Stimulated activated CD4-positive, alpha-beta T cell treated with anti-CD3 and anti-CD28 coated beads, TNF-alpha, amount 100 ng/mL, for 24 hours (primary cell): ENCODE measurements around the gene PSMB7.

ENCODE experiments used
- DNase-seq, 3 experiments: peaks; one replicate each; pipeline ENCODE4 v3.0.0-alpha.2; 2020; ENCODE audit warnings: low read depth in 3 of 3

The PSMB7 gene

DNA sequence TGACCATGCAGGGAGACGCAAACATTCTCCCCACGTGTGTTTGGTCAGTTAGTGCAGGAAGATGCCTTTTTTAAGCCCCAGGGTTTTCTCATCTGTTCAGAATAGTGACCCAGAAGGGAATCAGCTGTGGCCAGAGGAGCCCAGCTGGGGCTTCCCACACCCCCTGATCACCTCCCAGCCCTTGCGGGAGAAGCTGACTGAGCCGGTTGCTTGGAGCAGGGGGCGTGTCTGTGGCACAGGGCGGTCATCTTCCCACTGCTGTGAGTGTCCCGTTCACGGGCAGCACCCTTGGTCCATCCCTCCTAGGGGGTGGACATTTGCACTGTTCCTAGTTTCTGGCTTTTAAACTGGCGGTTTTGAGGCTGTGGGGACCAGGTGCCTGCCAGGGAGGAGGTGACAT is 87.8 kb downstream of the PSMB7 start:
- no peak for DNase-seq

DNA sequence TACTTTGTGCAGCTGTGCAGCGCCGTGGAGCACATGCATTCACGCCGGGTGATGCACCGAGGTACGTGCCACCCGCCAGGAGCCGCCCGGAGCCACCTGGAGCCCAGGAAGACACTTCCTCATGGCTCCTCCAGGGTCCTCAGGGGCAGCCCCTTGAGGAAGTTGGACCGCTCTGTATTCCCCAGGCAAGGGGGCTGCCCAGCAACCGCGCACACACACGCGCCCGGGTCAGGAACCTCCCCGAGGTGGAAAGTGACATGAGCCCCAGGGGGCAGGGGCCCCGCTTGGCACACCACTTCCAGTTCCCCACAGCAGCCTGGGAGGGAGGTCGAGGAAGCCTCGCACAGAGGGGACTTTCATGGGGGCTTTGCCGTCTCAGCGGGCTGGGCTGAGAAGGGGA is 88.9 kb downstream of the PSMB7 start:
- DNase-seq = no peak

DNA sequence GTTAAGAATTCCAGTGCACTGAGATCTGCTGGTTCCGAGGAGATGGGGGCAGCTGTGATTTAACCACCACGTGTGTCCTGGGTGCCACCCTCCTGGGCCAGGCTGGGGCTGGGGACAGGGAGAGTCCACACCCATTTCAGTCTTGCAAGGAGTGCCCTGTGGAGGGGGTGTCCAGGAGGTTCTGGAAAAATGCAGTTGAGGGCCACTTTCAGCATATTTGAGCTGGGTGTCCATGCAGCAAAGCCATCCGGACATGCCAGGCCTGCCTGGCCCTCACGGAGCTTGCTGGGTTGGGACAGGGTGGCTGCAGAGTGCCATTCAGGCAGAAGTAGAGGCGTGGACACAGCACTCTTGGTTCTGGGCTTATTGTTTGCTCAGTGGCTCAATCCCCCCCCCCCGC is 89.4 kb downstream of the PSMB7 start:
- no peak for DNase-seq

- no peak for DNase-seq
Measured at GRCh38 chr9:124323904-124324303, 91.3 kb downstream of the PSMB7 start.

GRCh38 chr9:124322618-124323432 is 92.4 kb downstream of the PSMB7 start:
- DNase-seq = no peak

DNA sequence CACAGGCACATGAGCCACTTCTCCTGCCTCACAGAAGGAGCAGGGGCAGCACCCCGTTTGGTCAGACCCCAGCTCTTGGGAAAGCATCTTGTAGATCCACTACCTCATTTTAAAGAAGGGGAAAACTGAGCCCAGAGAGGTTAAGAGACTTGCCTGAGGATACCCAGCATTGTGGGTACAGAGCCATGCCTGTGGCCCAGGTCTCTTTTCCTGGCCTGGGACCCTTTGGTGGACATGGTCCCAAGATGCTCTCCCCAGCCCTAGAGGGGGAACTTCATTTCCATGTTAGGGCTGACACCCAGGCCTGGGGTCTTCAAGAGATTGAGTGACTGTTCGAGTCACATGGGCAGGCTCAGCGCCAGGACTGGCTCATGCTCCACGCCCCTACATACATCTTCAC is 93.3 kb downstream of the PSMB7 start:
- no peak for DNase-seq

- DNase-seq = no peak
Measured at GRCh38 chr9:124321416-124321815, 93.8 kb downstream of the PSMB7 start.

DNA sequence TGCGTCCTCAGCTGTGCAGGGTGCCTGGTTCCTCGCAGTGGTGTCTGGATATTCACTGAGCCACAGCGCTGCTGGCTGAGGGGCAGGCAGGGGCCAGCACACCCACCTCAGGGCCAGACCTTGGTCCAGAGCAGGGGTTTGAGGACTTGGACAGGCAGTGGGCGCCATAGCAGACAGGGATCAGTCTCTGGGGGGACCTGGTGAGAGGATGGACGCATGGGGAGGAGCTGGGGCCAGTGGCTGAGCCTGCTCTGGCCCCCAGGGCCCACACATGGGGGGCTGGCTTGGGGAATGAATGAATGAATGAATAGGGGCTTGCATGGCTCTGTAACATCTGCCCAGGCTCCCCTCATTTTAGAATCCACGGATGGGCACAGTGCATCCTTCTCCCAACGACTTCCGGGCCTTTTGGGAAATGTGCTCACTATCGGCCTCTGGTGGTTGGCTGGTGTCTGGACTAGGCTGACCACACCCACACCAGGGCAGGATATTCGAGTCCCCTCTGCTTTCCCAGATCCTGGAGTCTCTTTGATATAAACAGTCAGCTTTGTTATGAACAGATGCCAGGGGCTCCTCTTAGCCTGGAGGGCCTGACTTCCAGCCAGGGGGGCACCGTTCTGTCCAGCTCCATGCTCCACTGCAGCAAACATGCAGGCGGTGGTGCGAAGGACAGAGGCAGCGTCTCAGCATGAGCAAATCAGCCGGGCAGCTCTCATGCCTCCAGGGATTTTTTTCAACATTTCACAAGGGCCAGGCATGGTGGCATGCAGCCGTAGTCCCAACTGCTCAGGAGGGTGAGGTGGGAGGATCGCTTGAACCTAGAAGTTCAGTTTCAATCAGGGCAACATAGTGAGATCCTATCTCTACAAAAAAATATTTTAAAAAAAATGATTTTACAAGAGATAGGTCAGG is 94.9 kb downstream of the PSMB7 start:
- DNase-seq = peak in 1 of 3 experiments; percentile 48

DNA sequence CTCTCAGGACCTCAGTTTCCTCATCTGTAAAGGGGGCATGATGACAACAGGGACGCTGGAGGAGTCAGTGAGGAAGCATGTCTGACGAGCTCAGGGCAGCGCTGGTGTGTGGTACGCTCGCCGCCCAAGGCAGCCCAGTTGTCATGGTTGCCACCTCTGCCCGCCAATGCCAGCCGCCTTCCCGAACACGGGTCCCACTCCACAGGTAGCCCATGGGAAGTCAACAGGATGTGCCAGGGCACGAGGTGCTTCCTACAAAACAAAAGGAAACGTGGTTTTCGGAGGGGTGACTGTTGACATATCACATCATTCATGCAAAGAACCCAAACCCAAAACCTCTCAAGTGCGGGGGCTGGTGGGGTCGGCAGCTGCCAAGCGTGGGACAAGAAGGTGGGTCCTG is 99.4 kb downstream of the PSMB7 start:
- no peak for DNase-seq

GRCh38 chr9:124313940-124314339 is 101.3 kb downstream of the PSMB7 start:
- no peak for DNase-seq

DNA sequence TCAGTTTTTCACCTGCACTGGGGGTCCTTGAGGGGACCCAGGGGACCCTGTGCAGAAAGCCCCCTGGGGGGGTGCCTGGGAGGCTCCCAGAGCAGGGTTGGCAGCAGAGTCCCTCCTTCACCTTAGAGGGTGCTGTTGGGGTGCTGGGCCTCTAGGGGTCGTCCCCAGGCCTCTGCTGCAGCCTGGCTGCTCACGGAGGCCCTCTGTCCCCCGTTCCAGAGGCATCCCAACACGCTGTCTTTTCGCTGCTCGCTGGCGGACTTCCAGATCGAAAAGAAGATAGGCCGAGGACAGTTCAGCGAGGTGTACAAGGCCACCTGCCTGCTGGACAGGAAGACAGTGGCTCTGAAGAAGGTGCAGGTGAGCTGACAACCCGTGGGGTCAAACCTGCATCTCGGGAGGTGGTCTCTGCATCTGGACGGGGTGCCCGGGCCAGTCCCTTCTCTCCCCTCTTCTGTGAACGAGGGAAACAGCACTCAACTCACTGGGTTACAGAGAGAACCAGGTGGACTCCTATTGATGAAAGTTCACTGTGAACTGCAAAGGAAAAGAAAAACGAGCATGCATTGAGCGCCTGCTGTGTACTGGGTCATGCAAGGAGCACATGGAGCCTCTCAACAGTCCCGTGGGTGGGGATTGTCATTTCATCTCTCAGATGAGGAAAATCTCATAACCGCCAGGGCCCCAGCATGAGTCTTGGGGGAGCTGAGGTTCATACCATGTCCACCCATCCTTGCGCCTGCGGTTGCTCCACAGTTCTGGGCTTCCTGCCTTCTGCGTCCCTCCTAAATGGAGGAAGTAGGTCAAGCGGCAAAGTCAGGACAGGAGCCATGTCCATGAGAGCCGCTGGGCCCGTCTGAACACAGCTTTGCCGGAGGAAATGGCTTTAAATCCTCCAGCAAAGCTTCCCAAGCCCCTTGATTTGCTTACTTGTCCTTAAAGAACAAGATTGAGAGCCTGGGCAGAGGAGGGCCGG is 102.7 kb downstream of the PSMB7 start:
- no peak for DNase-seq

GRCh38 chr9:124311283-124311682 is 104.0 kb downstream of the PSMB7 start:
- no peak for DNase-seq

DNA sequence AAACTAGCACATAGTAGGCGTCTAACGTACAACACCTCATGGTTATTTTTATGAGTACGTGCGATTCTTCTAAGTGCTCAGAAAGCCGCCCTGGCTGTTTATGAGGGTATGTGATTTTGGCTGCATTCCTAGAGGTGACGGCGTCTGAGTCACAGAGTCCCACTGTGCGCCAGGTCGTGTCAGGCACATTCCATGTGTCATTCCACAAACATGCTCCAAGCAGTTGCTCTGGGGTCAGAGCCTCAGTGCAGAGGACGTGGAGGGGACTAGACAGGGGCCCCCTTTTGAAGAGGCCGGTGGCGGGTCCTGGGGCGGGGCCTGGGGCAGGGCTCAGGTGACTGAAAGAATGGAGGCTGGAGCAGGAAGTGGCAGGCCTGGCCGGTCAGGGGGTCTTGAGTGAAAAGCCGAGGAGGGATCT is 105.6 kb downstream of the PSMB7 start:
- DNase-seq = no peak

DNA sequence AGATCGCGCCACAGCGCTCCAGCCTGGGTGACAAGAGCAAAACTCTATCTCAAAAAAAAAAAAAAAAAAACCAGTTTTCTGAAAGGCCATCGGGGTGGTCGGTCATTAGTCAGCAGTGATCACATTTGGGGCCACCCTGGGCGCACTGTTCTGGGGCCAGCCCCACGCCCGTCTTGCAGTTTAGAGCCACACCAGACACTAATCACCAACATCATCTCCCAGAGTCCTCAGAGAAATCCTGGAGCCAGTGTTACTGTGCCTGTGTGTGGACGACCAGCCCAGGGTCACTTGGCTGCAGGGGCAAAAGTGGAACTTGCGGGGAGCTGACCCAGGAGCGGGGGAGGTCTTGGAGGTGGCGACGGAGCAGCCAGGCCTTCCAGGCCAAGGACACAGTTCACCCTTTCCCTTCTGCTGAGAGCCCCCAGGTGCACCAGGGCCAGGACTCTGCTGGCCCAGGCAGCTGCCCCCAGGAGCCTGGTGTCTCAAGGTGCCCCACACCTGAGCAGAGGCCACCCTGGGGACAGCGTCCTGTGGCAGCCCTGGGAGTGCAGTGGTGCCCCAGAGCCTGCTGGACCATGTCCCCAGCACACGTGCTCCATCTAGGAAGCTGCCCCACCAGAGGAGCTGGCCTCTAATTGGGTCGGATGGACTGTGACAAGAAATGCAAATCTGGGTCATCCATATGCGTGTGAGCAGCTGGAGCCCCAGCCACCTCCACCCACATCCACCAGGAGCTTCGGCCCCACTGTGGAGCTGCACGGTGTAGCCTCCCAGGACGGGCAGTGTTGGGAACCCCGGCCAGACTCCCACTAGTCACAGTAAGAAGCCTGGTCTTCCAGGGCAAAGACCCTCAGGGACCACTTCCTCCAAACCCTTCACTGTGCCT is 106.4 kb downstream of the PSMB7 start:
- no peak for DNase-seq

- DNase-seq = no peak
Measured at GRCh38 chr9:124307379-124308030, 107.7 kb downstream of the PSMB7 start.

- DNase-seq = no peak
Measured at GRCh38 chr9:124306098-124306735, 109.0 kb downstream of the PSMB7 start.

GRCh38 chr9:124304285-124304684 is 111.0 kb downstream of the PSMB7 start:
- DNase-seq = no peak

DNA sequence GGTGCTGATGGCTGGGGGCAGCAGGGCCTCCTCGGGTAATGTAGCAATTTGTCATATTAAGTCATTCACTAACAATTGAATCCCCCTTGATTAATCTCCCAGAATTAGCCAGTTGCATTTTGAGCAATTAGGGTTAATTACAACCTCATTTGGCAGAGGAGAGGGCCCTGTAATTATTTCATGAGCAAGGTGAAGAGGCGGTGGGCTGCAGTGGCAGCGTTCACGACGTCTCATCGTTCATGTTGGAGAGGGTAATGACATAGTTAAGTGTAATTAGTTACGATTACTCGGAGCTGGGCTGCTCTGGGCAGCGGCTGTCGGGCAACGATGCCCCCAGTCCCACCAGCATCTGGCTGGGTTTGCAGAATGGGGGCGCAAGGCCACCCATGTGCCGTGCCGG is 111.5 kb downstream of the PSMB7 start:
- DNase-seq = no peak
